ENCODE measurements around the gene TLE4. TPM values are rescaled to one million over a fixed set of nuclear protein-coding genes. Genes with fewer than 3 reads are reported as not detected.

Gene TLE4
- total and polyA plus RNA-seq, 2 of the 13 experiments (the other 11 are each of a cell fraction or from before 2014, with no cell fraction given), result 2.0 to 2.3 TPM

DNA sequence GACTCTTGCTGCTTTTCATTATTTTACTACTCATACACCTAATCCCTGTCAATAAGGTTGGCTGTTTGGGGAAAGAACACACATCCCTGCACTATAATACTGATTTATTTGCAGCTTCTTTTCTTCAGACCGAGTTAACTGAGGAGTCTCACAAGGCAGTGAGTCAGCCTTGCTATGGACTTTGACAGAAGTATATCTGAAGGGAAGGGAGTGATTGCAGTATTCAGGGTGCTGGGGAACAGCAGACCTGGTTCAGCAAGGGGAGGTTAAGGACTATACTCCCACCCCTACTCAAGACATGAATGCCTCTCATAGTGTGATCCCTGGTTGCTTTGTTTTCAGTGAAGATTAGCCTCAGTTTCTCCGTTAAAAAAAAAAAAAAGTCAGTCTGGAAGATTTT lies 99.8 kb downstream of the TLE4 start (continued):
- TF ChIP-seq NR2C2 (CRISPR knock-in tag; IDR thresholded peaks at IDR 0.05; ENCODE audit: borderline replicate concordance) (no peak), CENPX (CRISPR knock-in tag; IDR thresholded peaks at IDR 0.05) (no peak), ATF7 (IDR thresholded peaks at IDR 0.05) (no peak), ATF7 (CRISPR knock-in tag; IDR thresholded peaks at IDR 0.05) (no peak), KLF13 (CRISPR knock-in tag; IDR thresholded peaks at IDR 0.05) (no peak), TMF1 (CRISPR knock-in tag; IDR thresholded peaks at IDR 0.05; ENCODE audit: low read depth) (no peak)

DNA sequence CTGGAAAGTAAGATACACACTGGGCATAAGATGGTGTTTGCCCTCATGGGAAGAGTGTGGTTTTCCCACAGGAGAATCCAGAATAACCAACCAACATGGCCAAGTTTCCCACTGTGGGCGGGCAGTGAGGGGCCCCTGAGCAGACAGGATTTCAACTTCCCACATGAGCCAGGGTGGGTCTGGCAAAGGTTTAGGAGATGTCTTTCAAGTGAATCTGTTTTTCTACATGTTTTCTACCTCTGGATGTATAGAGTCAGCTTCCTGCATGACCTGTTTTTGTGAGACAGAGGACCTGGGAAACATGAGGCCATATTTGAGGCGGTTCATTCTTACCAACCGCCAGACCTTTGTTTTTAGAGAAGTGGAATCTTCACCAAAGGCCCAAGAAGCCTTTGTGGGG lies 100.5 kb downstream of the TLE4 start:
- no peaks in the 10 kb centered on the region for H3K27me3 ChIP-seq (ENCODE audit: control insufficient read depth in 1 of 2, insufficient read depth in 2 of 2, low read length in 2 of 2)
- H3K4me3 ChIP-seq (replicated peaks in 1 of 3; ENCODE audit: insufficient read depth in 1 of 3, low read depth in 2 of 3, low read length in 3 of 3), result no peak overlapping the region
- POLR2A ChIA-PET, result no interaction called here
- DNase-seq (ENCODE audit: low spot score) (no peak), FAIRE-seq (no peak), ATAC-seq (no peak)
- no peaks in the 10 kb centered on the region for H3K79me2 ChIP-seq (ENCODE audit: insufficient read depth, low read length)
- no peak overlapping the region for H3K27ac ChIP-seq (ENCODE audit: extremely low read length, insufficient read depth, low read length)
- in situ Hi-C loops (cut with HindIII; ENCODE audit: extremely low pct_ligation_motif_present, low pct_unique_long_range_greater_than_20kb) (no loop called here), intact Hi-C loops (cut with micrococcal nuclease; ENCODE audit: unreplicated experiment) (loop anchor here (5.0 kb wide), 1 partner anchor 100 kb away; the partner anchor contains the start of gene TLE4)
- no peaks in the 10 kb centered on the region for H4K20me1 ChIP-seq (ENCODE audit: insufficient read depth, low read length)
- 0 out of 2 replicates have a peak, but pooled peaks cover 9% of the 10 kb centered on the region for H3K4me1 ChIP-seq (ENCODE audit: insufficient read depth, low read length)
- H3K9me3 ChIP-seq (ENCODE audit: low read length), result 0 out of 2 replicates have a peak, but pooled peaks cover 13% of the 10 kb centered on the region
- no peaks in the 10 kb centered on the region for H3K36me3 ChIP-seq (replicated peaks in 1 of 2; ENCODE audit: control insufficient read depth in 1 of 2, insufficient read depth in 2 of 2, low read length in 2 of 2)
- no peak overlapping the region for H3K9ac ChIP-seq (ENCODE audit: insufficient read depth, low read depth, low read length)
- 57% methylated on average over 3 of the region's 3 CpGs for WGBS (ENCODE audit: low lambda C conversion rate)
- no TSS peak for BruUV-seq (replicated peaks)
- TF ChIP-seq MTA1 (CRISPR knock-in tag; IDR thresholded peaks at IDR 0.05; ENCODE audit: borderline replicate concordance) (no peak), ZFAT (CRISPR knock-in tag; conservative IDR thresholded peaks at IDR 0.05) (no peak), SSRP1 (CRISPR knock-in tag; IDR thresholded peaks at IDR 0.05) (no peak), MEF2D (CRISPR knock-in tag; IDR thresholded peaks at IDR 0.05) (no peak), KDM6A (CRISPR knock-in tag; IDR thresholded peaks at IDR 0.05; ENCODE audit: low read depth) (no peak), ZNF484 (CRISPR knock-in tag; IDR thresholded peaks at IDR 0.05; ENCODE audit: borderline replicate concordance, low read depth) (no peak)
- TF ChIP-seq, protein P1, sequence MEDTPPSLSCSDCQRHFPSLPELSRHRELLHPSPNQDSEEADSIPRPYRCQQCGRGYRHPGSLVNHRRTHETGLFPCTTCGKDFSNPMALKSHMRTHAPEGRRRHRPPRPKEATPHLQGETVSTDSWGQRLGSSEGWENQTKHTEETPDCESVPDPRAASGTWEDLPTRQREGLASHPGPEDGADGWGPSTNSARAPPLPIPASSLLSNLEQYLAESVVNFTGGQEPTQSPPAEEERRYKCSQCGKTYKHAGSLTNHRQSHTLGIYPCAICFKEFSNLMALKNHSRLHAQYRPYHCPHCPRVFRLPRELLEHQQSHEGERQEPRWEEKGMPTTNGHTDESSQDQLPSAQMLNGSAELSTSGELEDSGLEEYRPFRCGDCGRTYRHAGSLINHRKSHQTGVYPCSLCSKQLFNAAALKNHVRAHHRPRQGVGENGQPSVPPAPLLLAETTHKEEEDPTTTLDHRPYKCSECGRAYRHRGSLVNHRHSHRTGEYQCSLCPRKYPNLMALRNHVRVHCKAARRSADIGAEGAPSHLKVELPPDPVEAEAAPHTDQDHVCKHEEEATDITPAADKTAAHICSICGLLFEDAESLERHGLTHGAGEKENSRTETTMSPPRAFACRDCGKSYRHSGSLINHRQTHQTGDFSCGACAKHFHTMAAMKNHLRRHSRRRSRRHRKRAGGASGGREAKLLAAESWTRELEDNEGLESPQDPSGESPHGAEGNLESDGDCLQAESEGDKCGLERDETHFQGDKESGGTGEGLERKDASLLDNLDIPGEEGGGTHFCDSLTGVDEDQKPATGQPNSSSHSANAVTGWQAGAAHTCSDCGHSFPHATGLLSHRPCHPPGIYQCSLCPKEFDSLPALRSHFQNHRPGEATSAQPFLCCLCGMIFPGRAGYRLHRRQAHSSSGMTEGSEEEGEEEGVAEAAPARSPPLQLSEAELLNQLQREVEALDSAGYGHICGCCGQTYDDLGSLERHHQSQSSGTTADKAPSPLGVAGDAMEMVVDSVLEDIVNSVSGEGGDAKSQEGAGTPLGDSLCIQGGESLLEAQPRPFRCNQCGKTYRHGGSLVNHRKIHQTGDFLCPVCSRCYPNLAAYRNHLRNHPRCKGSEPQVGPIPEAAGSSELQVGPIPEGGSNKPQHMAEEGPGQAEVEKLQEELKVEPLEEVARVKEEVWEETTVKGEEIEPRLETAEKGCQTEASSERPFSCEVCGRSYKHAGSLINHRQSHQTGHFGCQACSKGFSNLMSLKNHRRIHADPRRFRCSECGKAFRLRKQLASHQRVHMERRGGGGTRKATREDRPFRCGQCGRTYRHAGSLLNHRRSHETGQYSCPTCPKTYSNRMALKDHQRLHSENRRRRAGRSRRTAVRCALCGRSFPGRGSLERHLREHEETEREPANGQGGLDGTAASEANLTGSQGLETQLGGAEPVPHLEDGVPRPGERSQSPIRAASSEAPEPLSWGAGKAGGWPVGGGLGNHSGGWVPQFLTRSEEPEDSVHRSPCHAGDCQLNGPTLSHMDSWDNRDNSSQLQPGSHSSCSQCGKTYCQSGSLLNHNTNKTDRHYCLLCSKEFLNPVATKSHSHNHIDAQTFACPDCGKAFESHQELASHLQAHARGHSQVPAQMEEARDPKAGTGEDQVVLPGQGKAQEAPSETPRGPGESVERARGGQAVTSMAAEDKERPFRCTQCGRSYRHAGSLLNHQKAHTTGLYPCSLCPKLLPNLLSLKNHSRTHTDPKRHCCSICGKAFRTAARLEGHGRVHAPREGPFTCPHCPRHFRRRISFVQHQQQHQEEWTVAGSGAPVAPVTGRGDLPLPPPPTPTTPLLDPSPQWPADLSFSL (CRISPR knock-in tag; IDR thresholded peaks at IDR 0.05), result no peak
- H2AFZ ChIP-seq (ENCODE audit: low read length), result no peak overlapping the region
- no peak overlapping the region for H3K4me2 ChIP-seq (ENCODE audit: low read depth, low read length)
- CTCF ChIA-PET (ENCODE audit: low intra/inter-chr PET ratio, low total read pairs), result no interaction called here

Measured in HepG2 (cell line).